Measurements from ENCODE around the gene TMPRSS13.

Gene TMPRSS13

DNA sequence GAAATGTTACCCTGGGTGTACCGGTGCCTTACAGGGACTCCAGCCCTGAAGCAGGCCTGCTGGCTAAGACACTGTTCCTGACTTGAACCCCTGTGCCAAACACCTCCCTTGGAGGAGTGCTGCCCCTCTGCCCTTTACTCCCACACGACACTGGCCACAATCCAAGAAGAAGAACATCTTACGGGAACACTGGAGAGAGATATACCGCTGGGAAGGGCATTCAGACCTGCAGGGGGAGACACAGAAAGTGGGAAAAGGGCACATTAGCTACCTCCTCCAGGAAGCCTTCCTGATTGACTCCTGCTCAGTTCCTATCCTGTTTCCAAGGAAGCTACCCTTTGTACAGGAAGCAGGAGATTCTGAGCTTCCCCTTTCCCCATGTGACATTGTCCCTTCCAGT lies 18.7 kb downstream of the TMPRSS13 start:
- DNase-seq = no peak

DNA sequence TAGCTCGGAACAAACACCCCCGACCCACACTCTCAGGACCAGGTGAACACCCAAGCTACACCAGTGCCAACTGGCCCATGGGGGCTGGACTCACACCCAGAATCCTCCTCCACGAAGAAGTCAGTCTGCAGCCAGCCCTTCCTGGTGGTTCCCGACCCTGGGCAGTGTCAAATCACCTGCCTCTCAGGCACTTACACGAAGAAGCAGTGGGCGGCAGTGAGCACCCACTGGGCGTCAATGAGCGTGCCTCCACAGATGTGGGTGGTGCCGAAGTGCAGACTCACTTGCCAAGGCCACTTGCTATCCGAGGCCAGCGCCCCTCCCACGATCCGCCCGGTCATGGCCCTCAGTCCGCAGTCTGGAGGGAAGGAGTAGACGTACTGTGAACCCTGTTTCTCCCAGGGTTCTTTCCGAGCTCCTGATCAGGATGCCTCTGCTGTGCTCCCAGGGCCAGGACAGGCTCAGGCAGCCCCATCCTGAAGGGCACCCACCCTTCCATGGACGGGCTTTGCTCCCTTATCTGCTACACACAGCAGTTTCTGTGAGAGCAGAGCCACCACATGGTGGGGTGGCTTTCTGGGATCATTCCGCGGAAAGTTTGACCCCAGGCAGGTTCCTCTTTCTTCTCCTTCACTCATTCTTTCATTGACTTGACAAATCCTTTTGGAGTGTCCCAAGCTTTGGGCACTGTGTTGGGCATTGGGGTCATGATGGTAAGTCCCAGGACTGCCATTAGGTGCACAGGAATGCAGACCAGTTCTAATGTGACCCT lies 19.4 kb downstream of the TMPRSS13 start:
- DNase-seq = no peak

DNA sequence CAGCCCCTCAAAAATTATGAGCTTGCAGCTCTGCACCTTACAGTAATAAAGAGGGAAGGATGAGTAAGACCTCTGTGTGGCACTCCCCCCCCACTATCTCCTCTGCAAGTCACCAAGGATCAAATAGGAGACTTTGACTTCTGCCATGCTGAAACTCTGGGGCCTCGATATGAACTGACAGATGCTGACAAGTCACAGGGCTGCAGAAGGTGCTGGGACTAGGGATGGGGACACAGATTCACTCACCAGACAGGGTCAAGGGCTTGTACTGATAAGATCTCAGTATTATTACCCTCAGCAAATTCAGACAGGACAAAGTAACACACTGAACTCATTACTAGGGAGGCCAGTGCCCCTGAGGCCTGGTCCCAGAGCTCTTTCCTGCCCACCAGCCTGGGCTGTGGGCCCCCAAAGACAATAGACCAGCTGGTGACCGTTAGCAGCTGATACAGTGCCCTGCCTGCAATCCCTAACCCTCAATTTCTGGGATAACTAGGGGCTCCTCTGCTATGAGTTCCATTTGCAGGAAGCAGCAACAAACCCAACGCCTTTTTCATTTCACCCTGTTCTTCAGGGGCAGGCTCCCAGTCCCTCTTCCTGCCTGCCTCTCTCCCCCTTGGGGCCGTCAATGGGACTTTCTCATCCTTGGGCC lies 20.1 kb downstream of the TMPRSS13 start:
- no peak for DNase-seq

DNA sequence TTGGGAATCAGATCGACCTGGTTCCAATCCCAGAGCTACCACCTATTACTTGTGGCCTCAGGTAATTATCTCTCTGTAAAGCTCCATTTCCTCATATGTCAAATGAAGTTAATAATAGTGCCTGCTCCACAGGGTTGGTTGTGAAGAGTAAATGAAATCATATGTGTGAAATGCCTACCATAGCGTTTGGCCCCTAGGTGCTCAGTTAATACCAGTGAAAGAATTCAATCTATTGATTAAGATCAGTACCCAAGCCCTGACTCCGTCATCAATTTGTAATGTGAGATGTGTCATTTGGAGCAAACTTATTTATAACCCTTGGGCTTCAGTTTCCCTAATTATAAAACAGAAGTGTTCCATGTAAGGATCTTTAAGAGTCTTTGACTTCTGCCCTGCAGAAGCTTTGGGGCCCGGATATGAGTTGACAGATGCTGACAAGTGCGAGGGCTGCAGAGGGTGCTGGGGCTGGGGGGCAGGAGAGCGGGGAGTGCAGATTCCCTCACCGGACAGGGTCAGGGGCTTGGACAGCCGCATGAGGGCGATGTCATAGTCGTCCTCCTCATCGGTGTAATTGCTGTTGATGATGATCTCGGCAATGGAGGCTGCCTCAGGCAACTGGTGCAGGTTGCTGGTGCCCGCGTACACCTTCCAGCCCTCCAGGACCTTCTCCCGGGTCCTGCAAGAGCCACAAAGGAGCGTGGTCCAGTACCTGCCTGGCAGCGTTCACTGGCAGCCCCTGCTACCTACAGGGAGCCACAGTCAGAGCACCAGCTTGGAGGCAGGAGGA lies 20.9 kb downstream of the TMPRSS13 start:
- DNase-seq = no peak

DNA sequence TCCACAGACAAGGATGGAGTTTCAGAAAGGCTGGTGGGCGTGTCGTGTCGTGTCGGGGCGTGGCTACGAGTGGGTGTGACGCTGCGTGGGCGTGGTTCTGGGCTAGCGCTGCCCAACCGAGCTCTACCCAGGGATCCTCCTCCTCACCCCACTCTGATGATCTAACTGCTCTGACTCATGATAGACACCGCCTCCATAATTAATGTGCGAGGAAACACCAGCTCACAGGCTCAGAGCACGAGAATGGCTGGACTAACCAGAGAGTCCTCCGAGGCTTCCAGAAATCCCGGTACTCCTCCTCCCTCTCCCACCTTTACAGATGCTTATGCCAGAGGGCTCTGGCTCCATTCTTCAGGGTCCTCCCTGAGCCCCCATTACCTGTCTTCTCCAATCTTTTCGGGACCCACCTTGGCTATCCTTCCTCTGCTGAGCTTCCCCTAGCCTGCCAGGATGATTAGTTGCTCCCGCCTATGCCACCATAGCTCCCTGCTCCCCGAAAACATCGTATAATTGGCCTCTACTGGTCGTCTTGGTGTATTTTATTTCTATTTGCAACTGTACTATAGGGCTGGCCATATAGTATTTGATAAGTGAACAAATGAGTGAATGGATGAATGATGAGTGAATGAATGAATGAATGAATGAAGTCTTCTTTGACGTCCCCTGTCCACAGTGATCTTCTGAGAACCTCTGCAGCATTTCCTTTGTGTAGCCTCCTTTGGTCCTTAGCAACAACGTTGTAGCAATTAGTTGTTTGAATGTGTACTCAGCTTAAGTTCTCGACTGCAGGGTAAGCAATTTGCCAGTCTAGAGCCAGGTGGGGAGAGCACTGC lies 21.7 kb downstream of the TMPRSS13 start:
- no peak for DNase-seq

DNA sequence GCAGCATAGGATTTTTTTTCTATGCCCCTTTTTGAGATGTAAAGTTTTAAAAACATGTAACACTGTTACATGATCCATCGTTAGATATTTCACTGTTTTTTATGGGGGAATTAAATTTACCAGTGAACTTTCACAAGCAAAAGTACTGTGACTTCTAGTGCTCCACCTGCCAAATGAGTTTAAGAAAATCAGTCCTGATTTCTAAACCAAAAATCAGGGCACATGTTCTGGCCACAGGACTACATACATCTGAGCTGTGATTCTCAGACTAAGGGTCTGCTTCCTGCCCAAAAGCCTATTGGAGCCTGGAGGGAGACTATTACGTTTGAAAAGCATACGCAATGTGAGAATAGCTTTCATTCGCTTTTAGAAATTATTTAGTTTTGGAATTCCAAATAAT lies 22.5 kb downstream of the TMPRSS13 start:
- DNase-seq = no peak

- no peak for DNase-seq
These were observed 23.1 kb downstream of the TMPRSS13 start for GRCh38 chr11:117906126-117906525.

GRCh38 chr11:117905524-117905923 lies 23.7 kb downstream of the TMPRSS13 start:
- no peak for DNase-seq

DNA sequence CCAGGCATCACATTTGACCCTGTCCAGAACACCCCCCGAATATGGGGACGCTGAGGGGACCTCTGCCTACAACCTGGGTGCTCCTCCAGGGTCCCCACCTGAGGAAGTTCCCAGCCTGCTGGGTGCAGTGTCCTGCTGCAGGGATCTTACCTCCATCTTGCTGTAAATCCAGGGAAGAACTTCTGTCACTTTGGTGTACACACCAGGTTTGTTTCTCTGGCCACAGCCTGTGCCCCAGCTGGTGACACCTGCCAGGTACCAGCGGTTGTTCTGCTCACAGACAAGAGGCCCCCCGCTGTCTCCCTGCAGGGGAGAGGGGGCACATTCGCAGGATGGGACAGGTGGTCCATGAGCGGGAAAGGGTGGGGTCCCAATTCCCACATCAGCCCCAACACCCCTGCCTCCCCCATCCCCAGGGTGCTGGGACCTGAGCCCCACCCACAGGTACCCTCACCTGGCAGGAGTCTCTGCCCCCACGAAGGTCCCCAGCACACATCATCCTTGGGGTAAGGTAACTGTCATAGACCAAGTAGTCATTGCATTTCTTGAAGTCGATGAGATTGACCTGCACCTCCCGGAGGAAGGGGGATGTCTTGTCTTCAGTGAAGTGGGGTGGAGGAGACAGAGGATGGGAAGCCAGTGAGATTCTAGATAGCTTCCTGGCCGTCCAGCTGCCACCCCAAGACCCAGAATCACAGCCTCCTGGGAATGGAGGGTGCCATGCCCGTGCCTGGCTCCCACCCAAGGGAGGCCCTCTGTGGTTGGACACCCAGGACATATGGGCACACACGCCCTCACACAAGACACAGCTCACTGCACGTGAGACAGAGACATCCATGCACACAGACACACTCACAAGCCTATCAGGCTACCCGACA lies 25.5 kb downstream of the TMPRSS13 start:
- no peak for DNase-seq

DNA sequence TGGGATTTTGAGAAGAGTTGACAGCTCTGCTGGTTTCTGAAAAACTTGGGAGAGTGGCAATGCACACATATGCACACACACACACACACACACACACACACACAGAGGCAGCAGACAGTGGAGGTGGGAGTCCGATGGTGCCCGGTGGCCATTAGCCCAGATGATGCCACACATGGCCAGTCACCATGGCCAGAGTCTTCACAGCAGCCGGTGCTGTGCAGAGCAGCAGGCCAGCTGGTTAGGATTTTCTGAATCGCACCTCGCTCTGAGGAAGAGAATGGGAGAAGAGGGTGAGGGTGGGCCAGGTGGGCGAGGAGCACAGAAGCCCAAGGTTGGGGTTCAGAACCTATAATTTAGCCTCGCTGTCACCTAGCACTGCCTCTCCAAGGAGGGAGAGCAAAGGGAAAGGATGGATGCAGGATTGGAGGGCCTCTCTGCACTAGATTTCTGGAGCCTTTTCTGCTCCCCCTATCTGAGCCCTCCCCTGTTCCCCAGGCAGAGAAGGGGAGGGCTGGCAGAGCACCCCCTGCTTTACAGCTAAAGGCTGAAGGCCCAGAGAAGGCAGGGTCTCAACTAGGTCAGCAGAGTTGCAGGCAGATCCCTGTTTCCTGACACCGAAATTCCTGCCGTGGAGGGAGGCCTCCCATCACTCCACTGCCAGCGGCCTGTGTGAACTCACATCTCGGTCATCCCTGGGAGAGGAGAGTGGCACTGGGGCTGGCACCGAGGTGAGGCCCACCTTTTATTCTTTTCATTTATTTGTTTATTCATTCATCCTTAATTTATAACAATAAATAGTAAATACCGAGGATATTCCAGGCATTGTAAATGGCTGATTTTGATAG lies 27.0 kb downstream of the TMPRSS13 start:
- no peak for DNase-seq

GRCh38 chr11:117901601-117902000 lies 27.6 kb downstream of the TMPRSS13 start:
- no peak for DNase-seq

- DNase-seq = no peak
These were observed 28.3 kb downstream of the TMPRSS13 start for GRCh38 chr11:117900720-117901440.

DNA sequence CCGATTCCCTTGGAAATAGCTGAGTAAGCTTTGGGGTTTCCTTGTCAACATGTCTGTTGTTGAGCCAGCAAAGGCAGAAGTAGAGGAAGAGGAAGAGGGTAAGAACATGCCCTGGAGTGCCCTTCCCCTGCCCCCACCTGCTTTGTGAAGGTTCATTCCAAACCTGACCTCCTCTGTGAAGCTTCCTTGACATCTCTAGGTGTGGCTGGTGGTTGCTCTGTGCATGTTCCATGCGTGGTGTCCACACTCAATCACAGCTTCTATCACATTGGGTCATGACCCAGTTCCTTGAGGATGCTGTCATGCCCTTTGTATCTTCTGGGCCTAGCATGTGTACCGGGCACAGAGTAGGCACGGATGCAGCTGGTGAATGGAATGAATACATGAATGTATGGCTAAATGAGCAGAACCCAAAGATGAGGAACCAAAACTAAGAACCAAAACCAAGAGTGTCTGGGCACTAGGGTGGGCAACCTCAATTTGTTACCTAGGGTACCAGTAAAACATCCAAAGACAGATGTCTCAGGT lies 29.0 kb downstream of the TMPRSS13 start:
- no peak for DNase-seq

- no peak for DNase-seq
These were observed 31.1 kb downstream of the TMPRSS13 start for GRCh38 chr11:117898059-117898458.

DNA sequence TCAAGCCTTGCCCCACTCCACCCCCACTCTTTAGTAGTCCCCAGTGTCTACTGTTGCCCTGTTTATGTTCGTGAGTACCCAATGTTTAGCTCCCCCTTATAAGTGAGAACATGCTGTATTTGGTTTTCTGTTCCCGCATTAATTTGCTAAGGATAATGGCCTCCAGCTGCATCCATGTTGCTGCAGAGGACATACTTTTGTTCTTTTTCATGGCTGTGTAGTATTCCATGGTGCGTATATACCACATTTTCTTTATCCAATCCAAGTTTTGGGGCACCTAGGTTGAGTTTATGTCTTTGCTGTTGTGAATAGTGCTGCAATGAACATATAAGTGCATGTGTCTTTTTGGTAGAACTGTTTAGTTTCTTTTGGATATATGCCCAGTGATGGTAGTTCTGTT lies 36.6 kb downstream of the TMPRSS13 start:
- DNase-seq = no peak

DNA sequence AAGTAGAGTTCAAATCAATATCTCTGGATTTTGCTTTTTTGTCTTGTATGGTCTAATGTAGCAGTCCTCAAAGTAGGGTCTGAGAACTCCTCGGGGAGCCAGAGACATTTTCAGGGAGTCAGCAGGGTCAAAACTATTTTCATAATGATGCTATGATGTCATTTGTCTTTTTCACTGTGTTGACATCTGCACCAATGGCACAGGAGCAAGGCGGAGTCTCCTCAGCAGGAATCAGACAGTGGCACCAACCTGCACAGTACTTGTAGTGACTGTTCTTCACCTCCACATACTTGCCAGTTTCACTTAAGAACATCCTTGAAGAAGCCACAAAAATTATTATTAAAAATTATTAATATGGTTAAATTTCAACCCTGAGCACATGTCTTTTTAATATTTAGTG lies 37.8 kb downstream of the TMPRSS13 start:
- DNase-seq = no peak

GRCh38 chr11:117888139-117888566 lies 41.0 kb downstream of the TMPRSS13 start:
- no peak for DNase-seq

- no peak for DNase-seq
These were observed 41.6 kb downstream of the TMPRSS13 start for GRCh38 chr11:117887431-117888138.

GRCh38 chr11:117885777-117886176 lies 43.4 kb downstream of the TMPRSS13 start:
- DNase-seq = no peak

Data from NCI-H524 treated with DMSO at 0.1 percent for 48 hours (cell line).